Kidney capillary endothelial cell (primary cell): Measurements from ENCODE around the gene TBC1D8.
"Not testable (repeated sequence)": the region's sequence is repeated elsewhere in the genome, so short reads cannot be mapped to it uniquely, and the experiment has no call there.

Source experiments
- DNase-seq: peaks from one replicate; pipeline ENCODE4 v3.0.0-alpha.2; 2018; ENCODE audit warnings: low spot score

Gene TBC1D8

DNA sequence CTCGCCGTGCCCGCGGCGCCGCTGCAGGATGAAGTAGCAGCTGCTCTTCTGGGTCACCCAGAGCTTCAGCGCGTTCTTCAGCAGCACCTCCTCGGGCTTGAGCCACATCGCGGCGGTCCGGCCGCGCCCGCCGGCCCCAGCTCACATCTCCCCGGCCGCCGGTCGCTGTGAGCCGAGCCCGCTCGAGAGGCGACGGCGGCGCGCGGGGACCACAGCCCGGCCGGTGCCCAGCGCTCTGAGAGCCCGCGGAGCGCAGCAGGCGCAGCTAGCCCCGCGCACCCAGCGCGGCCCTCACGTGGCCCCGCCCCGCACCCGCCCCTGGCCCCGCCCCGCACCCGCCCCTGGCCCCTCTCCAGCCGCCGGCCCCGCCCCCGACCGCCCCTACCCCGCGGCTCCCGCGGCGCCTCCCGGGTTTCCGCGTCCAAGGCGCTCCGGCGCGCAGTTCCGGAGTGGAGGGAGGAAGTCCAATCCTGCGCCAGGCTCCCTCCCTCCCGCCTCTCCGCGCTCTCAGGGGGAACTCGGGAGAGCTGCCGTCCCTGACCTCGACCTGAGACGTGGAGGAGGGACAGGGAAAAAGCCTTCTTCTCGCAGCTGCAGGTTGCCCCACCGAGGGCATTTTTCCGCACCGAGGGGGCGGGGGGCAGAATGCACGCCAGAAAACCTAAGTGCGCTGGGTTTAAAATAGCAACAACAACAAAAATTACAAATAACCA lies at the start of gene TBC1D8:
TSS of gene TBC1D8 (minus strand) at position 237 of the 713 bp plus-strand sequence. CDS start at position 108, 129 bp downstream.
- DNase-seq: peak; percentile 79

- peak; percentile 64 for DNase-seq
Observed at GRCh38 chr2:101200676-101201075, 49.5 kb upstream of the TBC1D8 start.

DNA sequence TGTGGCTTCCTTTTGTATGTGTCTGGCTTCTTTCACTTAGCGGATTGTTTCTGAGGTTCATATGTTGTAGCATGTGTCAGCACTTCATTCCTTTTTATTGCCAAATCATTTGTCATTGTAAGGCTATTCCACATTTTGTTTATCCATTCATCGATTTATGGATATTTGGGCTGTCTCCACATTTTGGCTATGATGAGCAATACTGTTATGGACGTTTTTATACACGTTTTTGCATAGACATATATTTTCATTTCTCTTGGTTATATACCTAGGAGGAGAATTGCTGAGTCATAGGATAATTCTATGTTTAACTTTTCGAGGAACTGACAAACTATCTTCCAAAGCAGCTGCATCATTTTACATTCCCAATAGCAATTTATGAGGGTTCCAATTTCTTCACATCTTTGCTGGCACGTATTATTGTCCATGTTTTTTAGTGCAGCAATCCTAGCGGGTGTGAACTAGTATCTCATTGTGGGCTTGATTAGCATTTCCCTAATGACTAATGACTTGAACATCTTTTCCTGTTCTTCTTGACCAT lies 48.1 kb upstream of the TBC1D8 start:
- no peak for DNase-seq

- DNase-seq: no peak
Observed at GRCh38 chr2:101197814-101198213, 46.6 kb upstream of the TBC1D8 start.

DNA sequence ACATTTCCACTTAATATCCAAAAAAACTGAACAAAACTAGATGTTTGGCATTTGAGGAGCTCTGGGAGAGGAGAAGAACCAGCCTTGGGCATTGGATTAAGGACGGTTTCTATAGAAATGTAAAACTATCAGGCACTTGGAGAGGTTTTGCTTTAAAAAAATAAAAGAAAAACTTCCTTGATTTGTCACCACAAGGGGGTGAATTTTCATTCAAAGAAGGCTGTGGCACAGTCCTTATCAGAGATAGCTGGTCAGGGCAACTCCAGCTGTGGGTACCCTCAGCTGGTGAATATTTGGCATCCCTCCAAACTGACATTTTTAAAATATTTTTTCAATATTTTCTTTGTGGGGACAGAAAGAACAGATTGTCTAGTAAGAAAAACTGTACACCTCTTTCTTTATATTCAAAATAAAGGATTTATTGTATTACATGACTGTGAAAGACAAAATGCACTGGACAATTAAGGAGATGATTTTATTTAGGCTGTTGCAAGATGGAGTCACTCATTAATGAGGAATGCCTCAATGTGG lies 46.1 kb upstream of the TBC1D8 start:
- DNase-seq: no peak

DNA sequence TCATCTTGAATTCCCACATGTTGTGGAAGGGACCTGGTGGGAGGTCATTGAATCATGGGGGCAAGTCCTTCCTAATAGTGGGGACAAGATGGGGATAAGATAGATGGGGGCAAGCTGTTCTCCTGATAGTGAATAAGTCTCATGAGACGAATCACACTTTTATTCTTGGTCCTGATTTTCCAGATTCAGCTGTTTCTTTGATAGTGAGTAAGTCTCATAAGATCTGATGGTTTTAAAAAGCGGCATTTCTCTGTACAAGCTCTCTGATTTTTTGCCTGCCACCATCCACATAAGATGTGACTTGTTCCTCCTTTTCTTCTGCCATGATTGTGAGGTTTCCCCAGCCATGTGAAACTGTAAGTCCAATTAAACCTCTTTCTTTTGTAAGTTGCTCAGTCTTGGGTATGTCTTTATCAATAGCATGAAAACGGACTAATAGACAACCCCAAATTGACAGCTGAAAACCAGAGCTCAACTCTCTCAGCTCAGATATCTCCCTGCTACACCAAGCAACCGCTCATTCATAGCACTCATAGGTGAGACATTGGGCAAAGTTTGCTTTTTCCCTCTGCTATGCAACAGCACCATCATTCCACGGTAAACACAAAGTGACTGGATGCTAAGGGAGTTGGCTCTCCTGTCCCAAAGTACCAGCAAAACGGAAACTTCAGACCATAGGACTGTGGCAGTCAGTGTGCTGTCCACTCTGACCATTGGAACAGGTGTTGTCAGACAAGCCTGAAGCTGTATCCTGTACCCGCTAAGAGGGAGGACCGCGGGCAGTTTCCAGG lies 44.9 kb upstream of the TBC1D8 start:
- DNase-seq: no peak

DNA sequence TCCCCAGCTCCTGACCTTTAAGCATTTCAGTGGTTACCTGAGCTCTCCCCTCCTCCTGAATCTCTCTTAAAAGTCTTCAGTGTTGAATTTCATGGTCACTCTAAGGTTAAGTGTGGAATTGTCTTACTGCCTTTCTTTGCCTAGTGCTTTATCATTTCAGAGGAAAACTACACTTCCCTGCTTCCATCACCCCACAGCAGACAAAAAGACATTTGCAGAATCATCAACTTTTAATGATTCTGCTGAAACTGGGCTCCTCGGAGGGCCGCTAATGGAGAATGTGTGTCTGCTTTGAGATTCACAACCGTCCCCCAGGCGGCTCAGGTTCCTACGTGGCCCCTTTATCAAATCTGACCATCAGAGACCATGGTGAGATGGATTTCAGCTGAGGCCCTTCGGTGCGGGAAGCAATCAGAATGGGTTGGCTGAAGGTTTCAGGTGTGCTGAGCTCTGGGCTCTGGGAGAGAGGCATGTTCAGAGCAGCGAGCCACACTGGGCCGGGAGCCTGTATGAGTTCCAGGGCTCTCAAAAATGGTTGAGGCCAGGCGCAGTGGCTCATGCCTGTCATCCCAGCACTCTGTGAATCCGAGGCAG lies 41.9 kb upstream of the TBC1D8 start:
- DNase-seq: no peak

- no peak for DNase-seq
Observed at GRCh38 chr2:101190747-101191516, 39.8 kb upstream of the TBC1D8 start.

DNA sequence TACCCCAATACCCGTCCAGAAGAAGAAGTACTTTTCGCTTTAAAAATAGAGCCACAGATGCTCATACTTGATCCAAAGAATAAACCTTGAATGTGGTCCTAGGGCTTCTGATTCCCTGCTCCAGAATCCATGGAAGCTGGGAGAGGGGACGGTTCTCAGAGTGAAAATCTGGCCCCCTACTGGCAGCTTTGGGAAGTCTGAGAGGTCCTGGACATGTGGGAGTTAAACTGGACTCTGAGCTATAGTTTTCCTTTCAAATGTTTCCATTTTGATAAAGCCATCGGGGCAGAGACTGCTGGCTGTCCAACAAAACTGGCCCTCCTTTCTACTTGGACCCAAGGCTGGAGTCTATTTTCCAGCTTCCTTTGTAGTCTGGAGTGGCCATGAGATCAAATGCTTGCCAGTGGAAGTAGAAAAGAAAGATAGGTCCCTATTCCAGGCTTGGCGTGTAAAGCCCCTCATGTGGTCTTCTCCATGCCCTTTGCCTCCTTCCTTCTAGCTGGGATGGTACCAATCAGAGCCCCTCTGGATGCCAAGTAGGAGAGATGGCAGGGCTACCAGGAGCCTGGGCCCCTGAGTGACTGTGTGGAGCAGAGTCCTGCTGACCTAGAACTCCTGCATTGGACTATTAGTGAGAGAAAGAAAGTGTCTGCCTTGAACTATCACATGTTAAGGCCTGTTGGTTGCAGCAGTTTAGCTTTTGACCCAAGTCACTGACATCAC lies 37.7 kb upstream of the TBC1D8 start:
- DNase-seq: no peak

DNA sequence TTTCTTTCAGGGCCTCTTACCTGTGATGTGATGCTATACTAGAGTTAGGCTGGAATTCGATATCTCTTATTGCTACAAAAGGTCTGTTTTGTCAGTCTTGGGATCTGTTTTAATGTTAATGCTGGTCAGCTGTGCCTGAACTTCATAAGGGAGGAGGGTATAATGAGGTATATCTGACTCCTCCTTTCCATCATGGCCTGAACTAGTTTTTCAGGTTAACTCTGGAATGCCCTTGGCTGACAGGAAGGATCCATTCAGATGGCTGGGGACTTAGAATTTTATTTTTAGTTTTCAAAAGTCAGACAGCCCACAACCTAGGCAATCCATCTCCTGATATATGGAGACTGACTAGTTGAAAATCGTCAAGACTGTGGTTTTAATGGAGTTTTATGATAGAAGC lies 35.9 kb upstream of the TBC1D8 start:
- no peak for DNase-seq

DNA sequence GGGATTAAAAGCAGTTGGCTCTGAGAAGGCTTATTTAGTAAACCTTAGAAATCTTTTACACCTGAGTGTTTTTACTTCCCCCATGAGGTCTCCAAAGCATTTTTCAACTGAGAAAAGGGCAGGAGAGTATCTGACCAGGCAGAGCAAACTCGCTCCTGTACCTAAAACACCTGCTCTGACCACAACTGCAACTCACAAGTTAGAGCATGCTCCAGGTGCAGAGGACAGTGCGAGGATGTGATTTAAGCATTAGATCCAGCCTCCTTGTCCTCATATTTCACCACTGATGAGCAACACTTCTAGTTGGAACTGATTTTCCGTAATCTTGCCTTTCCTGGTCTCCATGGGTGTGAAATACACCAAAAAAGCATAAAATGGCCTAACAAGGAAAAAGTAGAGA lies 34.5 kb upstream of the TBC1D8 start:
- DNase-seq: no peak

DNA sequence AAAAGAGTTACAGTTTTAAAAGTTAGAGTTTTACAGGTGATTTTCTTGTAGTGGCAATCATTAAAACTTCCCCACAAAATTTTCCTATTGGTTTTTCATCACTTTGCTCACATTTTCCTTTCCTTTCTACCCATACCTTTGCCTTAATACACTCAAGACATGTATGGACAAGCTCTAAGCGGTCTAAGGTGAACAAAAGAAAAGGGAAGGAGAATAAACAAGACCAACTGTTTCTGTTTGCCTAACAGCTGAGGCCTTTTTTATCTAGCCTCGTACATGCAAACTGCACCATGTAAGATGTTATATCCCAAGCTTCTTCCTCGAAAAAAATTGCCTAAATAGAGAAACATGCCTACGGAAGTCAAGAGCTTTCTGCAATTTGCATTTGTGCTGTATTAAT lies 33.9 kb upstream of the TBC1D8 start:
- no peak for DNase-seq

GRCh38 chr2:101179982-101180381 lies 28.8 kb upstream of the TBC1D8 start:
- DNase-seq: no peak

DNA sequence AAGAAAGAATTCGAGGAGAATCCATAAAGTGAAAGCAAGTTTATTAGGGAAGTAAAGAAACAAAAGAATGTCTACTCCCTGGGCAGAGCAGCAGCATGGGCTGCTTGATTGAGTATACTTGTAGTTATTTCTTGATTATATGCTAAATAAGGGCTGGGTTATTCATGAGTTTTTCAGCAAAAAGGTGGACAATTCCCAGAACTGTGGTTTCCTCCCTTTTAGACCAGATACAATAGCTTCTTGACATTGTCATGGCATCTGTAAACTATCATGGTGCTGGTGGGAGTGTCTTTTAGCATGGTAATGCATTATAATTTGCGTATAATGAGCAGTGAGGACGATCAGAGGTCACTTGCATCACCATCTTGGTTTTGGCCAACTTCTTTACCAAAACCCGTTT lies 25.6 kb upstream of the TBC1D8 start:
- DNase-seq: no peak

GRCh38 chr2:101175991-101176390 lies 24.8 kb upstream of the TBC1D8 start:
- DNase-seq: no peak

DNA sequence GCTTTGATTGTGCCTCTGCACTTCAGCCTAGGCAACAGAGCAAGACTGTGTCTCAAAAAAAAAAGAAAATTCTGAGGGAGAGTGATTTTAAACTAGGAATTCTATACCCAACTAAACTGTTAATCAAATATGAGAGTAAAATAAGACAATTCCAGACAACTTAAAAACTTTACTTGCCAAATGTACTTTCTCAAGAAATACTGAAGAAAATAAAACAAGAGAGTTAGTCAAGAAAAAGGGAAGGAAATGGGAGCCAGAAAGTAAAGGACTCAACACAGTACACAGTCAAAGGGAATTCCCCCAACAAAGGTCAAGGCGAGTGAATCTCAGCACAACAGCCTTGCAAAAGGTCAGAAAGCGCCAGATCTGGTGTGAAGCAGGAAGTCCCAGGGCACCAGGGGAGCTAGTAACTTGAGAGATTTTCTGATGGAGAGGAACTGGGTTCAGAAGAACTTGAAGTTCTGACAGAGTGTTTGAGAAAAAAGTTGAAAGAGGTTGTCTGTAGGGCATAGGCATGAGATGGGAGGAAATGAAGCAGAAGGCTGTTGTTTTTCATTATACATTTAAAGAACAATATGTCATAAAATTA lies 22.6 kb upstream of the TBC1D8 start:
- no peak for DNase-seq

DNA sequence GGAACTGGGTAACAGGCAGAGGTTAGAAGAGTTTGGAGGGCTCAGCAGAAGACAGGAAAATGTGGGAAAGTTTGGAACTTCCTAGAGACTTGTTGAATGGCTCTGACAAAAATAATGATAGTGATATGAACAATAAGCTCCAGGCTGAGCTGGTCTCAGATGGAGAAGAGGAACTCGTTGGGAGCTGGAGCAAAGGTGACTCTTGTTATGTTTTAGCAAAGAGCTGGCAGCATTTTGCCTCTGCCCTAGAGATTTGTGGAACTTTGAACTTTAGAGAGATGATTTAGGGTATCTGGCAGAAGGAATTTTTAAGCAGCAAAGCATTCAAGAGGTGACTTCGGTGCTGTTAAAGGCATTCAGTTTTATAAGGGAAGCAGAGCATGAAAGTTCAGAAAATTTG lies 18.6 kb upstream of the TBC1D8 start:
- DNase-seq: not testable (repeated sequence)

DNA sequence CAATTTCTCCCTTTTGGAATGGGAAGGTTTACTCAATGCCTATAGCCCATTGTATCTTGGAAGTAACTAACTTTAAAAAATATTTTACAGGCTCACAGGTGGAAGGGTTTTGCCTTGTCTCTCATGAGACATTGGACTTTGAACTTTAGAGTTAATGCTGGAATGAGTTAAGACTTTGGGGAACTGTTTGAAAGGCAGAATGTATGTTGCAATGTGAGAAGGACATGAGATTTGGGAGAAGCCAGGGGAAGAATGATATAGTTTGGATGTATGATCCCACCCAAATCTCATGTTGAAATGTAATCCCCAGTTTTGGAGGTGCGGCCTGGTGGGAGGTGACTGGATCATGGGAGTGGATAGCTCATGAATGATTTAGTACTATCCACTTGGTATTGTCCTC lies 17.5 kb upstream of the TBC1D8 start:
- DNase-seq: no peak

DNA sequence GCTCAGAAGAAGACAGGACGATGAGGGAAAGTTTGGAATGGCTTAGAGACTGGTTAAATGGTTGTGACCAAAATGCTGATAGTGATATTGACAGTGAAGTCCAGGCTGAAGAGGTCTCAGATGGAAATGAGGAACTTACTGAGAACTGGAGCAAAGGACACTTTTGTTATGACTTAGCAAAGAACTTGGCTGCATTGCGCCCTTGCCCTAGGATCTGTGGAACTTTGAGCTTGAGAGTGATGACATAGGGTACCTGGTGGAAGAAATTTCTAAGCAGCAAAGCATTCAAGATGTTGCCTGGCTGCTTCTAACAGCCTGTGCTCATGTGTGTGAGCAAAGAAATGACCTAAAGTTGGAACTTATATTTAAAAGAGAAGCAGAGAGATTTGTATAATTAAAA lies 16.4 kb upstream of the TBC1D8 start:
- DNase-seq: not testable (repeated sequence)

GRCh38 chr2:101164021-101164420 lies 12.8 kb upstream of the TBC1D8 start:
- DNase-seq: no peak
